ENCODE measurements around the gene NUDT8.
"Not testable (repeated sequence)": the region's sequence is repeated elsewhere in the genome, so short reads cannot be mapped to it uniquely, and the experiment has no call there.

NUDT8 gene

GRCh38 chr11:67613313-67613959, 16.3 kb downstream of the NUDT8 start:
- no peak for DNase-seq (ENCODE audit: low read depth)

GRCh38 chr11:67612751-67613150, 17.0 kb downstream of the NUDT8 start:
- no peak for DNase-seq (ENCODE audit: low read depth)

GRCh38 chr11:67611704-67612587, 17.8 kb downstream of the NUDT8 start:
- DNase-seq (ENCODE audit: low read depth): no peak

- no peak for DNase-seq (ENCODE audit: low read depth)
These were observed 18.6 kb downstream of the NUDT8 start for GRCh38 chr11:67611165-67611564.

GRCh38 chr11:67610302-67610868, 19.4 kb downstream of the NUDT8 start:
- no peak for DNase-seq (ENCODE audit: low read depth)

- DNase-seq (ENCODE audit: low read depth): no peak
These were observed 20.4 kb downstream of the NUDT8 start for GRCh38 chr11:67609316-67609715.

GRCh38 chr11:67608486-67608885, 21.3 kb downstream of the NUDT8 start:
- DNase-seq (ENCODE audit: low read depth): no peak

- DNase-seq (ENCODE audit: low read depth): no peak
These were observed 22.2 kb downstream of the NUDT8 start for GRCh38 chr11:67607507-67607906.

- DNase-seq (ENCODE audit: low read depth): peak; percentile 84
These were observed 23.0 kb downstream of the NUDT8 start, which contains the start of gene NDUFV1 for GRCh38 chr11:67606492-67607295. TSS of gene NDUFV1 (plus strand) at chr11:67606936. CDS start at chr11:67607005, 69 bp downstream.

- DNase-seq (ENCODE audit: low read depth): no peak
These were observed 23.6 kb downstream of the NUDT8 start for GRCh38 chr11:67606093-67606491.

- DNase-seq (ENCODE audit: low read depth): no peak
These were observed 24.3 kb downstream of the NUDT8 start for GRCh38 chr11:67605231-67606011.

GRCh38 chr11:67604815-67605214, 24.9 kb downstream of the NUDT8 start:
- DNase-seq (ENCODE audit: low read depth): no peak

- not testable (repeated sequence) for DNase-seq (ENCODE audit: low read depth)
These were observed 25.6 kb downstream of the NUDT8 start for GRCh38 chr11:67604119-67604518.

GRCh38 chr11:67601098-67601497, 28.6 kb downstream of the NUDT8 start:
- no peak for DNase-seq (ENCODE audit: low read depth)

GRCh38 chr11:67600324-67601029, 29.3 kb downstream of the NUDT8 start:
- no peak for DNase-seq (ENCODE audit: low read depth)

- peak; percentile 57 for DNase-seq (ENCODE audit: low read depth)
These were observed 30.6 kb downstream of the NUDT8 start for GRCh38 chr11:67599149-67599548.

GRCh38 chr11:67597963-67598362, 31.8 kb downstream of the NUDT8 start:
- not testable (repeated sequence) for DNase-seq (ENCODE audit: low read depth)

- DNase-seq (ENCODE audit: low read depth): not testable (repeated sequence)
These were observed 32.3 kb downstream of the NUDT8 start for GRCh38 chr11:67597458-67597857.

GRCh38 chr11:67596753-67597300, 32.9 kb downstream of the NUDT8 start:
- no peak for DNase-seq (ENCODE audit: low read depth)

- DNase-seq (ENCODE audit: low read depth): no peak
These were observed 35.3 kb downstream of the NUDT8 start for GRCh38 chr11:67594480-67594879.

All from amniotic epithelial cell (primary cell).